ENCODE measurements around the gene TNNT1. TPM values are rescaled to one million over a fixed set of nuclear protein-coding genes. Genes with fewer than 3 reads are reported as not detected.

Gene TNNT1
- total RNA-seq, 4 donors from 2014 or later, result 2.5 to 9.3 TPM; not detected in 2

GRCh38 chr19:55178781-55179599 is 30.0 kb upstream of the TNNT1 start:
- no peak overlapping the region for H3K4me3 ChIP-seq
- intact Hi-C loops (cut with DNase I; ENCODE audit: low total_unique reads), result no loop called here
- peak; percentile 34 to 52 for DNase-seq

GRCh38 chr19:55176076-55176475 is 27.1 kb upstream of the TNNT1 start:
- intact Hi-C loops (cut with DNase I; ENCODE audit: low total_unique reads), result no loop called here
- peaks cover 35 to 66% of the 10 kb centered on the region in 2 donors for H3K27me3 ChIP-seq
- peaks cover 0 to 5% of the 10 kb centered on the region in 2 donors for H3K4me1 ChIP-seq
- no peaks in the 10 kb centered on the region for H3K36me3 ChIP-seq
- H3K27ac ChIP-seq, result no peak overlapping the region
- DNase-seq, result no peak
- H3K4me3 ChIP-seq, result no peak overlapping the region
- TF ChIP-seq CTCF (IDR thresholded peaks at IDR 0.05), result no peak
- no peak for TF ChIP-seq POLR2A (IDR thresholded peaks at IDR 0.05)
- H3K9me3 ChIP-seq, result no peaks in the 10 kb centered on the region

More at GRCh38 chr19:55178781-55179599, 30.0 kb upstream of the TNNT1 start:
- TF ChIP-seq POLR2A (IDR thresholded peaks at IDR 0.05), result no peak
- TF ChIP-seq CTCF (IDR thresholded peaks at IDR 0.05), result no peak
- Histone ChIP-seq H3K4me1 (peaks cover 0 to 5% of the 10 kb centered on the region in 2 donors), H3K9me3 (no peaks in the 10 kb centered on the region), H3K36me3 (no peaks in the 10 kb centered on the region), H3K27me3 (peaks cover 35 to 56% of the 10 kb centered on the region in 2 donors), H3K27ac (no peak overlapping the region)

- Histone ChIP-seq H3K27me3 (peaks cover 35 to 62% of the 10 kb centered on the region in 2 donors), H3K36me3 (no peaks in the 10 kb centered on the region), H3K4me3 (no peak overlapping the region), H3K9me3 (no peaks in the 10 kb centered on the region), H3K27ac (no peak overlapping the region), H3K4me1 (peaks cover 0 to 5% of the 10 kb centered on the region in 2 donors)
- no peak for TF ChIP-seq POLR2A (IDR thresholded peaks at IDR 0.05)
- no peak for TF ChIP-seq CTCF (IDR thresholded peaks at IDR 0.05)
- intact Hi-C loops (cut with DNase I; ENCODE audit: low total_unique reads), result no loop called here
- no peak for DNase-seq
Observed at GRCh38 chr19:55175117-55175867, 26.3 kb upstream of the TNNT1 start.

- Histone ChIP-seq H3K4me3 (no peak overlapping the region), H3K27ac (no peak overlapping the region), H3K4me1 (peaks cover 0 to 5% of the 10 kb centered on the region in 2 donors), H3K9me3 (no peaks in the 10 kb centered on the region), H3K27me3 (peaks cover 29 to 65% of the 10 kb centered on the region in 2 donors), H3K36me3 (no peaks in the 10 kb centered on the region)
- intact Hi-C loops (cut with DNase I; ENCODE audit: low total_unique reads), result no loop called here
- DNase-seq, result no peak
- no peak for TF ChIP-seq CTCF (IDR thresholded peaks at IDR 0.05)
- no peak for TF ChIP-seq POLR2A (IDR thresholded peaks at IDR 0.05)
Observed at GRCh38 chr19:55174425-55175116, 25.6 kb upstream of the TNNT1 start.
